GM12864 (cell line): Measurements from ENCODE around the gene SPAG4.

Experiments
- DNase-seq: peaks from one replicate; pipeline ENCODE4 v3.0.0-alpha.2; 2011; ENCODE audit warnings: low read depth
- H3K4me3 ChIP-seq: 2 replicates; pipeline ENCODE4 v1.5.1; 2011; ENCODE audit warnings: mild to moderate bottlenecking, low read depth, low read length, control low read depth
- CTCF ChIP-seq: IDR thresholded peaks from 2 replicates; pipeline ENCODE4 v1.5.1; 2011; ENCODE audit warnings: low read depth, mild to moderate bottlenecking, moderate library complexity, low read length, control low read depth, inconsistent platforms; ENCODE audit errors: missing control alignments

The SPAG4 gene

GRCh38 chr20:35630636-35631035 is 15.0 kb downstream of the SPAG4 start:
- no peak for TF ChIP-seq CTCF
- no peak overlapping the region for H3K4me3 ChIP-seq
- no peak for DNase-seq

- TF ChIP-seq CTCF: no peak
- no peak overlapping the region for H3K4me3 ChIP-seq
Observed at GRCh38 chr20:35632539-35633115, 17.0 kb downstream of the SPAG4 start.

GRCh38 chr20:35635652-35636051 is 20.0 kb downstream of the SPAG4 start:
- H3K4me3 ChIP-seq: no peak overlapping the region
- no peak for DNase-seq
- no peak for TF ChIP-seq CTCF

More at GRCh38 chr20:35632539-35633115, 17.0 kb downstream of the SPAG4 start:
- no peak for DNase-seq

- DNase-seq: no peak
Observed at GRCh38 chr20:35636095-35636494, 20.5 kb downstream of the SPAG4 start.

GRCh38 chr20:35637276-35637675 is 21.6 kb downstream of the SPAG4 start:
- no peak for TF ChIP-seq CTCF
- no peak for DNase-seq

More at GRCh38 chr20:35636095-35636494, 20.5 kb downstream of the SPAG4 start:
- no peak overlapping the region for H3K4me3 ChIP-seq
- TF ChIP-seq CTCF: no peak

GRCh38 chr20:35638751-35639150 is 23.1 kb downstream of the SPAG4 start:
- no peak for TF ChIP-seq CTCF

More at GRCh38 chr20:35637276-35637675, 21.6 kb downstream of the SPAG4 start:
- H3K4me3 ChIP-seq: no peak overlapping the region

GRCh38 chr20:35640724-35641123 is 25.1 kb downstream of the SPAG4 start:
- no peak for TF ChIP-seq CTCF
- DNase-seq: no peak

More at GRCh38 chr20:35638751-35639150, 23.1 kb downstream of the SPAG4 start:
- no peak overlapping the region for H3K4me3 ChIP-seq
- DNase-seq: no peak

More at GRCh38 chr20:35640724-35641123, 25.1 kb downstream of the SPAG4 start:
- no peak overlapping the region for H3K4me3 ChIP-seq
